Ectodermal cell (in vitro differentiated cells): ENCODE data around the gene DDC.
"Not testable (repeated sequence)": the region's sequence is repeated elsewhere in the genome, so short reads cannot be mapped to it uniquely, and the experiment has no call there.

Experiments used
- H3K27ac ChIP-seq: 2 replicates; pipeline ENCODE4 v1.7.0; 2013; ENCODE audit warnings: mild to moderate bottlenecking, low read depth, low read length; ENCODE audit not compliant: insufficient read depth, poor library complexity, severe bottlenecking
- H3K27me3 ChIP-seq: 2 replicates; pipeline ENCODE4 v1.7.0; 2013; ENCODE audit warnings: mild to moderate bottlenecking, low read length; ENCODE audit not compliant: insufficient read depth, control insufficient read depth, poor library complexity, severe bottlenecking
- H3K36me3 ChIP-seq: one replicate; pipeline ENCODE4 v1.7.0; 2013; ENCODE audit warnings: low read length; ENCODE audit not compliant: control insufficient read depth, insufficient read depth
- H3K4me1 ChIP-seq: one replicate; pipeline ENCODE4 v1.7.0; 2013; ENCODE audit warnings: low read length; ENCODE audit not compliant: control insufficient read depth, insufficient read depth
- H3K4me3 ChIP-seq: 2 replicates; pipeline ENCODE4 v1.7.0; 2013; ENCODE audit warnings: low read depth, low read length, control low read depth; ENCODE audit not compliant: insufficient read depth
- H3K9me3 ChIP-seq: 2 replicates; pipeline ENCODE4 v1.7.0; 2013; ENCODE audit warnings: mild to moderate bottlenecking, low read length, moderate library complexity; ENCODE audit not compliant: control insufficient read depth
- WGBS, 2 experiments: methylation state at CpG; one replicate each; pipeline ENCODE4 v1.1.7; 2013; ENCODE audit warnings: missing lambda C conversion rate in 2 of 2; 5-methylcytosine and 5-hydroxymethylcytosine counted together

DDC gene

DNA sequence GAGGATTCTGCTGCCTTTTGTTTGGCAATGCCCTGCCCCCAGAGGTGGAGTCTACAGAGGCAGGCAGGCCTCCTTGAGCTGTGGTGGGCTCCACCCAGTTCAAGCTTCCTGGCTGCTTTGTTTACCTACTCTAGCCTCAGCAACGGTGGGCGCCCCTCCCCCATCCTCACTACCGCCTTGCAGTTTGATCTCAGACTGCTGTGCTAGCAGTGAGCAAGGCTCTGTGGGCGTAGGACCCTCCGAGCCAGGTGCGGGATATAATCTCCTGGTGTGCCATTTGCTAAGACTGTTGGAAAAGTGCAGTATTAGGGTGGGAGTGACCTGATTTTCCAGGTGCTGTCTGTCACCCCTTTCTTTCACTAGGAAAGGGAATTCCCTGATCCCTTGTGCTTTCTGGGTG is 11.2 kb upstream of the DDC start:
- 77 to 81% methylated on average over 6 of the region's 6 CpGs for WGBS, 2 experiments
- H3K4me1 ChIP-seq, H3K4me3 ChIP-seq, H3K36me3 ChIP-seq, H3K9me3 ChIP-seq, H3K27me3 ChIP-seq, H3K27ac ChIP-seq: not testable (repeated sequence)

DNA sequence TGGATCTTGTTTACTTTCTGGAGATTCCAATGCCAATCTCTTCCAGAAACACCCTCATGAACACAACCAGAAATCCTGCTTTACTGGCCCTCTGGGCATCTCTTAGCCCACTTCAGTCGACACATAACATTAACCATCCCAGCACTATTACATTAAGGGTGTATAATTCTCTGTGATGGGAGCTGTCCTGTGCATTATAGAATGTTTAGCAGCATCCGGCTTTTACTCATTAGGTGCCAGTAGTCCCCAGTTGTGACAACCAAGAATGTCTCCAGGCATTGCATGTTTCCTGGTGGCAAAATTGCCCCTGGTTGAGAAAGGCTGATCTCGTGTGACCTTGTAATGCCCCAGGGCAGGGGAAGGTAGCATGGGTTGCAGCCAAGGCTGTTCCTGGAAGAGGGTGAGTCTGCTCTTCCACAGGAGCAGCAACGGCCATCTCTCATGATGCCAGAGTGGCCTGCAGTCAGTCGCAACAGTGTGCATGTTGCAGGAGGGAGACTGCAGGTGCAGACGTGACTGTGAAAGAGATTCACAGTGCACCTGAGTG is 2.6 kb upstream of the DDC start:
- whole genome bisulfite sequencing, 2 experiments: 90 to 92% methylated on average over 5 to 6 of the region's 6 CpGs
- Histone ChIP-seq H3K4me3 (no peak overlapping the region), H3K27ac (no peak overlapping the region), H3K4me1 (no peaks in the 10 kb centered on the region), H3K9me3 (no peaks in the 10 kb centered on the region), H3K27me3 (no peaks in the 10 kb centered on the region), H3K36me3 (no peaks in the 10 kb centered on the region)

DNA sequence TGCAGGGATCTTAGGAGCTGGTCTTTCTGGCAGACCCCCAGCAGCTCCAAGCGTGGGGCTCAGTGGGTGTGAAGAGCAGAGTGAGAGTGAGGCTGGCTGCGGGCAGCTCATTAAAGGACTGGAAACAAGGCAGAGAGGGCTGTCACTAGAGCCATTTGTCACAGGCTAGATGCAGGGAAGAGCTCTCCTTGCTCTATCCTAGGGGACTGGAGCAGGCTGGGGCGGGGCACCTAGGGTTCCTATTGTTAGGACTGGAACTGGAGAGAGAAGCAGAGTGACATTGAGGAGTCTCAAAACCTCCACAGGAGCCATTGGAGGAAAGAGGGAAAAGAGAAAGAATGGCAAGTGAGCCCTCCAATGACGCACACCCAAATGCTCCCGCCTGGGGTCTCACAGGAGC is 772 bp upstream of the DDC start:
- no peak overlapping the region for H3K4me3 ChIP-seq
- H3K27ac ChIP-seq: no peak overlapping the region
- WGBS, 2 experiments: 82 to 87% methylated on average over 5 of the region's 5 CpGs
- H3K9me3 ChIP-seq: no peaks in the 10 kb centered on the region
- no peaks in the 10 kb centered on the region for H3K27me3 ChIP-seq
- no peaks in the 10 kb centered on the region for H3K4me1 ChIP-seq
- H3K36me3 ChIP-seq: no peaks in the 10 kb centered on the region

- Histone ChIP-seq H3K9me3 (no peaks in the 10 kb centered on the region), H3K36me3 (no peaks in the 10 kb centered on the region), H3K27me3 (no peaks in the 10 kb centered on the region), H3K4me1 (no peaks in the 10 kb centered on the region), H3K27ac (no peak overlapping the region), H3K4me3 (no peak overlapping the region)
- WGBS, 2 experiments: 93 to 95% methylated on average over 2 of the region's 2 CpGs
Measured at GRCh38 chr7:50565559-50565916, 333 bp upstream of the DDC start.

- no peak overlapping the region for H3K4me3 ChIP-seq
- H3K9me3 ChIP-seq: no peaks in the 10 kb centered on the region
- no peaks in the 10 kb centered on the region for H3K36me3 ChIP-seq
- WGBS, 2 experiments: 94 to 96% methylated on average over 8 of the region's 8 CpGs
- H3K27me3 ChIP-seq: no peaks in the 10 kb centered on the region
- no peaks in the 10 kb centered on the region for H3K4me1 ChIP-seq
- no peak overlapping the region for H3K27ac ChIP-seq
Measured at GRCh38 chr7:50564171-50564570, 1.0 kb downstream of the DDC start.

- H3K9me3 ChIP-seq: no peaks in the 10 kb centered on the region
- H3K27ac ChIP-seq: no peak overlapping the region
- peaks cover 5% of the 10 kb centered on the region for H3K4me1 ChIP-seq
- no peak overlapping the region for H3K4me3 ChIP-seq
- 73 to 77% methylated on average over 5 of the region's 5 CpGs for WGBS, 2 experiments
- no peaks in the 10 kb centered on the region for H3K36me3 ChIP-seq
- H3K27me3 ChIP-seq: no peaks in the 10 kb centered on the region
Measured at GRCh38 chr7:50562136-50562535, 3.1 kb downstream of the DDC start.

DNA sequence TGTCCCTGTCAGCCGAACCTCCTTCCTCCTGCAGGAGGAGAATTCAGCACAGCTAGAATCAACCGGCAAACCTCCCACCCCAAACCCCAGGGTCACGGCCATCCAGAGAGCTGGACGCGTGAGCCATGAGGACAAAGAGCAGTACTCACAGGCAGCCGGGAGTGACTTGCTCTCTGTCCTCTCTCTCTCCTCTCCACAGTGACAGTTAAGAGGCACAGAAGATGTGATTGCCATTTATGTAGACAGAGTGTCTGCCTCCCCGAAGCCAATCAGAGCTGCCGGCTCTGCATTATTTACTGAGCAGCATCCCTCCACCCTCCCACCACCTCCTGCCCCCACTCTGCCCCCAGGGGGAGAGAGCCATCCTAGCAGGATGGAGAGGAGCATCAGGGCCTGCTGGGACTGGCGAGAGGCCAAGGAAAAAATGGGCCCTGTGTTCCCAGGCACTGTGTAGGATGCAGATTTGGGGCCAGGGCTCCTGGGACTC is 4.3 kb downstream of the DDC start:
- no peaks in the 10 kb centered on the region for H3K27me3 ChIP-seq
- 64 to 72% methylated on average over 7 to 9 of the region's 9 CpGs for WGBS, 2 experiments
- H3K4me1 ChIP-seq: peaks cover 7% of the 10 kb centered on the region
- H3K36me3 ChIP-seq: no peaks in the 10 kb centered on the region
- no peaks in the 10 kb centered on the region for H3K9me3 ChIP-seq
- H3K27ac ChIP-seq: no peak overlapping the region
- no peak overlapping the region for H3K4me3 ChIP-seq

- Histone ChIP-seq H3K9me3 (no peaks in the 10 kb centered on the region), H3K4me3 (no peak overlapping the region), H3K4me1 (peaks cover 7% of the 10 kb centered on the region), H3K27ac (no peak overlapping the region), H3K36me3 (no peaks in the 10 kb centered on the region), H3K27me3 (no peaks in the 10 kb centered on the region)
- 94 to 98% methylated on average over 7 of the region's 7 CpGs for WGBS, 2 experiments
Measured at GRCh38 chr7:50559881-50560280, 5.3 kb downstream of the DDC start.

- WGBS, 2 experiments: 91 to 94% methylated on average over 5 of the region's 5 CpGs
- H3K4me1 ChIP-seq: peaks cover 16% of the 10 kb centered on the region
Measured at GRCh38 chr7:50558294-50559053, 6.7 kb downstream of the DDC start.

GRCh38 chr7:50557099-50557498 is 8.1 kb downstream of the DDC start:
- Histone ChIP-seq H3K4me3 (no peak overlapping the region), H3K27ac (no peak overlapping the region), H3K9me3 (no peaks in the 10 kb centered on the region), H3K4me1 (peaks cover 16% of the 10 kb centered on the region), H3K36me3 (no peaks in the 10 kb centered on the region), H3K27me3 (no peaks in the 10 kb centered on the region)
- WGBS, 2 experiments: 89 to 91% methylated on average over 2 of the region's 2 CpGs

More at GRCh38 chr7:50558294-50559053, 6.7 kb downstream of the DDC start:
- Histone ChIP-seq H3K27ac (no peak overlapping the region), H3K36me3 (no peaks in the 10 kb centered on the region), H3K4me3 (no peak overlapping the region), H3K9me3 (no peaks in the 10 kb centered on the region), H3K27me3 (no peaks in the 10 kb centered on the region)
